ENCODE measurements around the gene C11orf91.
A peak's percentile ranks its signal among the peaks of the same experiment; 100 is the strongest.
"Not testable (repeated sequence)": the region's sequence is repeated elsewhere in the genome, so short reads cannot be mapped to it uniquely, and the experiment has no call there.

The C11orf91 gene

GRCh38 chr11:33695051-33695566, 5.5 kb downstream of the C11orf91 start:
- no peak for DNase-seq

- DNase-seq = no peak
Observed at GRCh38 chr11:33694346-33695050, 6.1 kb downstream of the C11orf91 start.

- no peak for DNase-seq
Observed at GRCh38 chr11:33692541-33692940, 8.1 kb downstream of the C11orf91 start.

- DNase-seq = no peak
Observed at GRCh38 chr11:33692013-33692504, 8.6 kb downstream of the C11orf91 start.

GRCh38 chr11:33691066-33691864, 9.4 kb downstream of the C11orf91 start:
- DNase-seq = no peak

- peak; percentile 54 for DNase-seq
Observed at GRCh38 chr11:33690290-33691065, 10.1 kb downstream of the C11orf91 start.

- DNase-seq = no peak
Observed at GRCh38 chr11:33689501-33689900, 11.1 kb downstream of the C11orf91 start.

GRCh38 chr11:33689085-33689484, 11.5 kb downstream of the C11orf91 start:
- no peak for DNase-seq

- peak; percentile 50 for DNase-seq
Observed at GRCh38 chr11:33687733-33688479, 12.7 kb downstream of the C11orf91 start.

GRCh38 chr11:33685082-33685481, 15.5 kb downstream of the C11orf91 start:
- no peak for DNase-seq

- no peak for DNase-seq
Observed at GRCh38 chr11:33684003-33684706, 16.5 kb downstream of the C11orf91 start.

- no peak for DNase-seq
Observed at GRCh38 chr11:33682446-33682845, 18.2 kb downstream of the C11orf91 start.

GRCh38 chr11:33682019-33682418, 18.6 kb downstream of the C11orf91 start:
- no peak for DNase-seq

- DNase-seq = not testable (repeated sequence)
Observed at GRCh38 chr11:33678616-33679015, 22.0 kb downstream of the C11orf91 start.

GRCh38 chr11:33674035-33674814, 26.4 kb downstream of the C11orf91 start:
- DNase-seq = no peak

GRCh38 chr11:33672273-33672672, 28.4 kb downstream of the C11orf91 start:
- no peak for DNase-seq

- no peak for DNase-seq
Observed at GRCh38 chr11:33670250-33671011, 30.2 kb downstream of the C11orf91 start.

- DNase-seq = no peak
Observed at GRCh38 chr11:33669598-33670249, 30.9 kb downstream of the C11orf91 start.

GRCh38 chr11:33668951-33669596, 31.6 kb downstream of the C11orf91 start:
- DNase-seq = no peak
